ENCODE data around the gene RBBP5. TPM values are rescaled to one million over a fixed set of nuclear protein-coding genes. Genes with fewer than 3 reads are reported as not detected.

Gene RBBP5
- total RNA-seq, 1 experiment from 2014 or later = 23.8 TPM

- CTCF ChIA-PET = interaction anchor here (1.2 to 8.8 kb wide), 3 partner anchors 20 to 100 kb away, joined by 3 to 90 read pairs (median 6); no protein-coding TSS in a partner anchor
- H3K4me1 Mint-ChIP-seq = peaks cover 26% of the 10 kb centered on the region
- DNase-seq (ENCODE audit: low spot score) (no peak), ATAC-seq (no peak)
- H3K27ac Mint-ChIP-seq = no peak overlapping the region
- no peaks in the 10 kb centered on the region for H3K9me3 Mint-ChIP-seq
- TF ChIP-seq FOXJ3 (CRISPR knock-in tag; IDR thresholded peaks at IDR 0.05; ENCODE audit: borderline replicate concordance) (no peak), TP53 (CRISPR knock-in tag; IDR thresholded peaks at IDR 0.05) (no peak), HMGA2 (CRISPR knock-in tag; IDR thresholded peaks at IDR 0.05) (no peak), ETV6 (CRISPR knock-in tag; IDR thresholded peaks at IDR 0.05) (no peak), ARID4B (CRISPR knock-in tag; IDR thresholded peaks at IDR 0.05; ENCODE audit: borderline replicate concordance) (no peak)
- peaks cover 44% of the 10 kb centered on the region for H3K27me3 Mint-ChIP-seq (ENCODE audit: low read depth)
- POLR2A ChIA-PET = no interaction called here
- H3K36me3 Mint-ChIP-seq = no peaks in the 10 kb centered on the region
- no peak overlapping the region for H3K4me3 Mint-ChIP-seq
Measured at GRCh38 chr1:205041001-205041715, 80.6 kb downstream of the RBBP5 start.

DNA sequence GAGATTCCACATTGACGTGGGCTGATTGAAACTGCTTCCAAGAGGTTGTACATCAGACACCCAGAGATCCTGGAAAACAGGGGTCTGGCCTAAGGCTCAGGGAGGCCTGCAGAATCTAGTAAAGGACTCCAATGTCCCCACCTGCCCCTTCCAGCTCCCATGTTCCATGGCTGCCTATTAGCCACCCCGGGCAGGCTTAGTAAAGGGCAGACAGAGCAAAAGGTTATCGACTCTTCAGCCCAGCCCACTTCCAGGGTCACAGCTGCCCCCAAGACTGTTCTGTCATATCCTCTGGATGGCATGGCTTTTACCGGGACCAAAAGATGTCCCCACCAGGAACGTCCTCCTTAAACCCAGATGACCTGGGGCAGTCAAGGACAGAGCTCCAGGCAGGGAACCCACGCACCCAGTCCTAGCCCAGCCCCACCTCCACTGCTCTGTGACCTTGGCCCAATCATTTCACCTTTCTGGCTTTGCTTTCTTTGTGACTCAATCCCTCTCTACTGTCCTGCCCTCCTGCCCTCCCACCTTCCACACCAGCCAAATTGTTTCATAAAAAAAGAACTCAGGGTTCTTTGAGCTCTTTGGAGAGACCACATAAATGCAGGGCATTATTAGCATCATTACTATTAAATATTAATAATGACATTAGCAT, 83.5 kb downstream of the RBBP5 start:
- no peaks in the 10 kb centered on the region for H3K9me3 Mint-ChIP-seq
- TF ChIP-seq GABPB1 (CRISPR knock-in tag; IDR thresholded peaks at IDR 0.05) (no peak), ZNF219 (CRISPR knock-in tag; IDR thresholded peaks at IDR 0.05; ENCODE audit: borderline replicate concordance) (no peak), ATF2 (CRISPR knock-in tag; IDR thresholded peaks at IDR 0.05; ENCODE audit: borderline replicate concordance, low read depth) (no peak), FOXJ3 (CRISPR knock-in tag; IDR thresholded peaks at IDR 0.05; ENCODE audit: borderline replicate concordance) (no peak), E2F1 (CRISPR knock-in tag; IDR thresholded peaks at IDR 0.05) (no peak)
- CTCF ChIA-PET = interaction anchor here (1.2 to 8.8 kb wide), 2 partner anchors 9 to 23 kb away, joined by 4 to 90 read pairs; no protein-coding TSS in a partner anchor
- no peaks in the 10 kb centered on the region for H3K4me1 Mint-ChIP-seq
- no peak for DNase-seq (ENCODE audit: low spot score)
- H3K27me3 Mint-ChIP-seq (ENCODE audit: low read depth) = peaks cover 27% of the 10 kb centered on the region
- no peaks in the 10 kb centered on the region for H3K36me3 Mint-ChIP-seq
- H3K27ac Mint-ChIP-seq = no peak overlapping the region
- no peak overlapping the region for H3K4me3 Mint-ChIP-seq
- no peak for ATAC-seq
- POLR2A ChIA-PET = no interaction called here

DNA sequence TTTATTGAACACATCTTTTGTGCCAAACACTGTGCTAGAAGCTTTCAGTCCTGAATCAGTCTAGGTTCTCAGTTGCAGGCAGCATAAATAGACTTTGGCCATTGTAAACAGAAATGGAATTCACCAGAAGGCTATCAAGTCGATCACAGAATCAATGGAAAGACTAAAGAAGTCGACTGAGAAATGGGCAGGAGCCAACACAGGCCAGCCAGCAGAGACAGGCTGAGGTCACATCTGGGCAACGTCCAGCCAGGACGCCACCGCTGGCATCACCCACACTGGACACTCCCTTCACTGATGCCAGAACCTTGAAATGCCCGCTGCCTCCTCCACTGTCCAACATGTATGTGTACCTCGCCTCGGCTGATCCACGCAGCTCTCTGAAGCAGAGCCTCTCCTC, 84.2 kb downstream of the RBBP5 start:
- Mint-ChIP-seq H3K4me1 (no peaks in the 10 kb centered on the region), H3K4me3 (no peak overlapping the region), H3K9me3 (no peaks in the 10 kb centered on the region), H3K27ac (no peak overlapping the region), H3K36me3 (no peaks in the 10 kb centered on the region), H3K27me3 (ENCODE audit: low read depth) (peaks cover 24% of the 10 kb centered on the region)
- no peak for DNase-seq (ENCODE audit: low spot score)
- CTCF ChIA-PET = interaction anchor here (1.2 to 8.8 kb wide), 2 partner anchors 8 to 24 kb away, joined by 4 to 90 read pairs; no protein-coding TSS in a partner anchor
- ATAC-seq = no peak
- POLR2A ChIA-PET = no interaction called here
- TF ChIP-seq TP53 (CRISPR knock-in tag; IDR thresholded peaks at IDR 0.05) (no peak), AR (CRISPR knock-in tag; IDR thresholded peaks at IDR 0.05) (no peak), ZSCAN18 (CRISPR knock-in tag; IDR thresholded peaks at IDR 0.05) (no peak), E2F5 (CRISPR knock-in tag; IDR thresholded peaks at IDR 0.05) (no peak), ZNF423 (CRISPR knock-in tag; IDR thresholded peaks at IDR 0.05) (no peak)
- TF ChIP-seq, protein P1, sequence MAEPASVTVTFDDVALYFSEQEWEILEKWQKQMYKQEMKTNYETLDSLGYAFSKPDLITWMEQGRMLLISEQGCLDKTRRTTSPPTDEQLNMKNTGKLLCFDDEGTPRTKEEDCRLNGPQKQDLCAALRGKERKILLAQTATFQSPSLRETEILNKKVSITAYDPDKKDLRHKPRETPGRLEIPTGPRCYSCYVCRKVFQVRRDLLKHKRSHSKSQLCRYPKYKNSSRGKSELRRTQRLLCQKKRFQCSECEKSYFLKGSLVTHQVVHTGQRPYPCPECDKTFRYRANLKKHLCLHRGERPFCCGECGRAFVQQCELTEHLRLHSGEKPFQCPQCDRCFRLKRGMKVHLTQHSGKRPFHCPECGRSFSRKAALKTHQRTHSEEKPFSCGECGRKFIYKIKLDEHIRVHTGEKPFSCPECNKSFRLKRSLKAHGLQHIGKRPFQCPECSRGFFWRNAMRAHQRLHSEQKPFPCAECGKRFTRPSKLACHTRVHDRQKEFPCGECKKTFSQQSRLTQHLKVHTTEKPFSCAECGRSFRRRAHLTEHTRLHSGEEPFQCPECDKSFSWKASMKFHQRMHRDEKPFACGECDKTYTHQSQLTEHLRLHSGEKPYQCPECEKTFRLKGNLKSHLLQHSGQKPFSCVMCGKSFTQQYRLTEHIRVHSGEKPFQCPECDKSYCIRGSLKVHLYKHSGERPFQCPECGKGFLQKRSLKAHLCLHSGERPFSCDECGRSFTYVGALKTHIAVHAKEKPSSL (CRISPR knock-in tag; conservative IDR thresholded peaks at IDR 0.05) = no peak
